ENCODE data around the gene NCBP3.
"Not testable (repeated sequence)": the region's sequence is repeated elsewhere in the genome, so short reads cannot be mapped to it uniquely, and the experiment has no call there.

NCBP3 gene

GRCh38 chr17:3880983-3881382, 34.9 kb upstream of the NCBP3 start:
- no peak for DNase-seq

DNA sequence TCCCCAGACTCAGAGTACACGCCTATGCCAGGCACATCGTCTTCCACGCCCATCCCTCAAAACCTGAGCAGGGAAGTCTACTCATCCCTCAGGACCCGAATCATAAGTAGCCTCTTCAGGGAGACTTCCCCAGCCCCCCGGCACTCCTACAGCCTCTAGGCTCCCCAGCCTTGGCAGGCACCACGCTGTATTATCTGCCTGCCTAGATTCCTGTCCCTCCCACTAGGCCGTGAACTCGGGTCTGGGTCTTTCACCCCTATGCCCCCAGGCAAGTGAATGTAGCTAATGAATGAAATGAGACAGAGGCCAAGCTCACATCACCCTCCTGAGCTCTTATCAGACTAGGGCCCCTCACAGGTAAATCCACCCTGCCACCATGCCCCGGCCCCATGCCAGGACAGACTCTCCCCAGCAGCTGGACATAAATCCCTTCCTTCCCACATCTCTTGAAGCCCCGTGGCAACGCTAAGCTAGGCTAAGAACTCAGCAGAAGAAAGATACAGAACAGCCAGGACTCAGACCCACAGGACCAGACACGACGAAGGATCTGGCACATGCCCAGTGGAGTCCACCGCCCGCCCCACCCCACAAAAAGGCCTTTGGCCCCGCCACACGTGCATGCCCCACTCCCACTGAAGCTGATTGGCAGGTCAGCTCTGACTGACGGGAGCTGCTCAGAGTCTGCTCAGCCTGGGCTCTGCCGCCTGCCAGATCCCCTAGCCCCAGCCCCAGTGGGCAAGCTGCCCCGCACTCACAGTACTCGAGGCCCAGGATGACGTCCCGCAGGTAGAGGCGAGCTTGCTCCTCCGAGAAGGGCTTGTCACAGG, 33.8 kb upstream of the NCBP3 start:
- no peak for DNase-seq

DNA sequence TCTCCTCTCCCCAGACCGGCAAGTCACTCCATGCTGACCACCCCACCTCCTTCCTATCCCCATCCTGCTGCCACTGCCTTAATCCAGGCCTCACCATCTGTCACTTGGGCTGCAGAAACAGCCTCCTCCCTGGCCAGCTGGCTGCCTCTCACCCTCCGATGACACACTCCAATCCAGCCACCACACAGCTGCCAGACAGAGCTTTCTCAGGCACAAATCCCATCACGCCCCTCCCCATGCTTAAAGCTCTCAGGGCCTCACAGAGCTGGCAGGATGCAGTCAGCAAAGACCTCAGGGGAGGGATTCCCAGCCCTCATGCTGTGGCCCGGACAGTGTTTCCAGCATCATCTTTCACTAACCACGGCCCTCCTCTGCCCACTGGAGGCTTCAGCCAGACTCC, 33.1 kb upstream of the NCBP3 start:
- DNase-seq, result peak; percentile 26

DNA sequence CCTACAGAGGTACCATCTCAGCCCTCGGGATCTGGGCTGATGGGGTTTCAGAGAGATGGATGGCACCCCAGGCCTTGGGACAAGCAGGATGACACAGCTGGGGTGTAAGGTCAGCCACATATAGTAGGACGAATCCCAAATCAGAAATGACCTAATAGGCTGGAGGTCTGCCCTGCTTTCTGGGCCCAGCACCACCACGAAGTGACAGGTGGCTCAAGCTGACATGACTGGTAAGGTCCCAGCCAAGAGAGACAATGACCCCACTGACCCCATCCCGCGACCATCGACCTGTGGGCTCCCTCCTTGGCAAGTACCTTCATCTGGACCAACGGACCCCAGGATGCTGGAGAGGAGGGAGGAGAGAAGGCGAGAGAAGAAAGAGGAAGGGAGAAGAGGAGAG, 31.2 kb upstream of the NCBP3 start:
- DNase-seq, result no peak

- no peak for DNase-seq
Observed at GRCh38 chr17:3875317-3875716, 29.3 kb upstream of the NCBP3 start.

- DNase-seq, result no peak
Observed at GRCh38 chr17:3873862-3874261, 27.8 kb upstream of the NCBP3 start.

DNA sequence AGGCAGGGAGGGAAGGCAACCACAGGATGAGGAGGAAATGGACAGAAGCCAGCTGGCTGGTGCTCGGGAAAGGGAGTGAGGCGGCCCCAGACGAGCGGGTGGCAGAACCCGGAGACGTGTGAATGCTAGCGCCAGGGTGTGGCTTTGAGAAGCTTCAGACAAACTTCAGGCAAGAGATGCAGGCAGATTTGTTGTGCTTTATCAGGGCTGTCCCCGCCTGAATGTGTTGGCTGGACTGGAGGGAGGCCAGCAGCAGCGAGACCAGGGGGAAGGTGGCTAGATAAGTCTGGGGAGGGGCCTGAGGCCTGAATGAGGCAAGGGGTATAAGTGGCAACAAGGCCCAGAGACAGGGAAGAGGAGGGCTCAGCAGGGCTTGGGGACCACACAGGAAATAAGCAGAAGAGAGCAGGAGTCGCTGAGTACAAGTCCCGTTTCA, 24.8 kb upstream of the NCBP3 start:
- no peak for DNase-seq

- DNase-seq, result no peak
Observed at GRCh38 chr17:3867606-3868005, 21.6 kb upstream of the NCBP3 start.

DNA sequence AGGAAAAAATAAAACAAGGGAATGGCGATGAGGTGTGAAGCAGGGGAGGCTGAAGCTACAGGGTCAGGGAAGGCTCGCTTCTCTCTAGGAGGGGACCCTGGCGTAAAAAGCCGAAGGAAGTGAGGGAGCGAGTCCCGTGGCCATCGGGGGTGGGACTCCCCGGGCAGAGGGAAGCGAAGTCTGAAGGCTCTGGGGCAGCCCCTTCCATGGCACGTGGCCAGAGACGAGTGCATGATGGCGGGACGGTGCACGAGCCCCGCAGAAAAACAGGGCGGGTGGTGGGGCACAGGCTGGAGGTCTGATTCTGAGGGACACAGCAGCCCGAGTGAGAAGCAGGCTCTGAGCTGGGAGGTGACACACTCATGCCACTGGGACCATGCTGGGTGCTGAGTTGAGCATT, 21.1 kb upstream of the NCBP3 start:
- no peak for DNase-seq

DNA sequence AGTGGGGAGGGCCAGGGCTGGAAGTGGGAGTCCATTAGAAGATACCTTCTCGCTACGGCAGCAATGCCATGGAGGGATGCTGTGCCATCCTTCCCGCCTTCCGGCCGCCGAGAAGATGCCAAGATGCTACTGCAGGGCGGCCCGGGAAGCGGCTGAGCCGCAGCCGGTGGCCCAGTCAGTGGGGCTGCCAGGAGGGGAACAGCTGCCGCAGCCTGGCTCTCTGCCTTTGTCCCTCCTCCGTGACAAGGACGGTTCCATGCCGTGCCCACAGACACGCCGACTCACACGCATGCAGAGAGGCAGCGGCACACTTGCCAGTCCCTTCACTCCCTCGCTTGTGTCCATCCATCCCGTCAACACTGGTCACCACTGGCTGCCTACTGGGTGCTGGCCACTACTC, 20.2 kb upstream of the NCBP3 start:
- DNase-seq, result no peak

GRCh38 chr17:3865176-3865575, 19.1 kb upstream of the NCBP3 start:
- no peak for DNase-seq

DNA sequence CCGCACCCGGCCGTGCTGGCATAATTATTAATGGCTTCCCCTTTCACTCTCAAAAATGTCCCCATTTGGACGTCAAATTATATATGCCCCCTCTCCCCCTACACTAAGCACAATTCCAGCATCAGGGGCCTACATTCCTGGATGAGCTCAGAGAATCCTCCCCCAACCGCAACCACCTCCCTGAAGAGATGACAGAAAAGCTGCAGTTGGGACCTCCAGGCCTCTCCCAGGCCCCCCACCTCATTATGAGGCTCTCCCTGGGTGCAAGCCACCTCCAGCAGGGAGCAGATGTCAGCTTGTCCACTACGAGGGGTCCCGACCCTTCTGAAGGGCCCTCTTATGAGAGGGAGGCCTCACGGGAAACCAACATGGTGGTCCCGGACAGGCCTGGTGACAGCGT, 18.5 kb upstream of the NCBP3 start:
- no peak for DNase-seq

GRCh38 chr17:3861761-3862681, 16.0 kb upstream of the NCBP3 start:
- no peak for DNase-seq

- no peak for DNase-seq
Observed at GRCh38 chr17:3860939-3861700, 15.1 kb upstream of the NCBP3 start.

- DNase-seq, result no peak
Observed at GRCh38 chr17:3859940-3860339, 13.9 kb upstream of the NCBP3 start.

- no peak for DNase-seq
Observed at GRCh38 chr17:3857261-3858105, 11.4 kb upstream of the NCBP3 start.

DNA sequence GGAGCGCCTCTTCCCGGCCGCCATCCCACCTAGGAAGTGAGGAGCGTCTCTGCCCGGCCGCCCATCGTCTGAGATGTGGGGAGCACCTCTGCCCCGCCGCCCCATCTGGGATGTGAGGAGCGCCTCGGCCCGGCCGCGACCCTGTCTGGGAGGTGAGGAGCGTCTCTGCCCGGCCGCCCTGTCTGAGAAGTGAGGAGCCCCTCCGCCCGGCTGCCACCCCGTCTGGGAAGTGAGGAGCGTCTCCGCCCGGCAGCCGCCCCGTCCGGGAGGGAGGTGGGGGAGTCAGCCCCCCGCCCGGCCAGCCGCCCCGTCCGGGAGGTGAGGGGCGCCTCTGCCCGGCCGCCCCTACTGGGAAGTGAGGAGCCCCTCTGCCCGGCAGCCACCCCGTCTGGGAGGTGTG, 8.2 kb upstream of the NCBP3 start:
- DNase-seq, result not testable (repeated sequence)

DNA sequence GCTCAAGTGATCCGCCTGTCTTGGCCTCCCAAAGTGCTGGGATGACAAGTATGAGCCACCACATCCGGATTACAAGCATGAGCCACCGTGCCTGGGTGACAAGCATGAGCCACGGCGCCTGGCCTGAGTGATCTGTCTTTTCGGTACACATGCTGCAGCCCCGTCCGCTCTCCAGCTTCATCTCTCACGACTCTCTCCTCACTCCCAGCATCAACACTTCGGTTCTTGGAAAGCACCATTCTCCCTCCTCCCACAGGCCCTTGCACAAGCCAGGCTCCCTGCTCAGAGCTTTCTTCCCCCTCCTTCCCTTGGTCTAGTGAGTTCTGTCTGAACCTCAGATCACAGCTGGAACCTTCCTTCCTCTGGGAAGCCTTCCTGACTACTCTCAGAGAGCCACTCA, 6.5 kb upstream of the NCBP3 start:
- no peak for DNase-seq

DNA sequence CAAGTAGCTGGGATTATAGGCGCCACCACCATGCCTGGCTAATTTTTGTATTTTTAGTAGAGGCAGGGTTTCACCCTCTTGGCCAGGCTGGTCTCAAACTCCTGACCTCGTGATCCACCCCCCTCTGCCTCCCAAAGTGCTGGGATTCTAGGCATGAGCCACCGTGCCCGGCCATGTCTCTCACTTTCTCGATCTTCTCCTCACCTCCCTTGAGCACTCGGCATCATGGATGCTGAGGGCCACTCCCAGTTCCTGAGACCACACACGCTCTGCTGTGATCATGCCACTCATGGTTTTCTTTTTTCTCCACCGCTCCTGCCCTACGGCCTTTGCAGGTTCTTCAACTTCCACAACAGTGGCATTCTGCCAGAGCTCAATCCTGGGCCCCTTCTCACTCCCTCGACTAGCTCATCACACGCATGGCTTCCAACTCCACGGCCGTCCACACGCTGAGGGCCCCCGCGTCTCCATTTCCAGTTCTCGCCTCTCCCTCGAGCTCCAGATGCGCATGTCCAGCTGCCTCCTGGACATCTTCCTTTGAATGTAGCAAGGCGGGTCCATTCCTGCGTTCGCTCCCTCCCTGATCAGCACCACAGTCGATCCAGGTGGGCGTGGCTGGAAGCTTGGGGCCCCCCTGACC, 5.5 kb upstream of the NCBP3 start:
- DNase-seq, result no peak

- DNase-seq, result no peak
Observed at GRCh38 chr17:3848229-3848835, 2.3 kb upstream of the NCBP3 start.

DNA sequence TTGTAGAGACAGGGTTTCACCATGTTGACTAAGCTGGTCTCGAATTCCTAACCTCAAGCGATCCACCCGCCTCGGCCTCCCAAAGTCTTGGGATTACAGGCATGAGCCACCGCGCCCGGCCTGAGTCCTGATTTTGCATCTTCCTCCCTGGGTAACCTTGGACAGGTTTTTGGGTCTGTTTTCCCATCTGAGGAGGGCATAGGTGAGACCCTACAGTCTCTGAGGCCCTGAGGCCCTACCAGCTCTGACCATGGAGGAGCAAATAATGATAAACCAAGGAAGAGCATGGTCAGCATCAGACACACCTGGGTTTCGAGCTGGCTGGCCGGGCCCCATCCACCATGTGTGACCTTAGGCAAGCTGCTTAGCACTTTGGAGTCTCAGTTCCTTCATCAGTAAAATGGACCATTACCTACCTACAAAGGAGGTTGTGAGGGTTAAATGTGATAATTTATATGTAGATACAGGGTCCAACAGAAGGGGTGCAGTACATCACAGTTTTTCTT, 1.2 kb upstream of the NCBP3 start:
- DNase-seq, result no peak
